ENCODE results near the gene BCAS3.
"Not testable (repeated sequence)": the region's sequence is repeated elsewhere in the genome, so short reads cannot be mapped to it uniquely, and the experiment has no call there.

DNA sequence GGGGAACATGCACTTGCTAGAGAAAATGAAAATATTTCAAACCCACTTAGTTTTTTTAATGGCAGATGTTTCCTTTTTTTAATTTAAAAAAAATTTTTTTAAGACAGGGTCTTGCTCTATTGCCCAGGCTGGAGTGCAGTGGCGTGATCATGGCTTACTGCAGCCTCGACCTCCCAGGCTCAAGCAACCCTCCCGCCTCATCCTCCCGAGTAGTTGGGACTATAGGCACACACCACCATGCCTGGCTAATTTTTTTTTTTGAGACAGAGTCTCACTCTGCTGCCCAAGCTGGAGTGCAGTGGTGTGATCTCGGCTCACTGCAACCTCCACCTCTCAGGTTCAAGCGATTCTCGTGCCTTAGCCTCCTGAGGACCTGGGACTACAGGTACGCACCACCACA is 469.2 kb downstream of the BCAS3 start:
- TF ChIP-seq SUZ12, ZNF384, SP1, ARNT (IDR thresholded peaks at IDR 0.05): not testable (repeated sequence)
